Uterus (tissue), 2 donors: Measurements from ENCODE around the gene IFNAR2.

Source experiments
- CTCF ChIP-seq, 4 experiments: fragments of 200-600 bp in 2 of 4; fragments of 450-650 bp in 2 of 4; sonication (generic) in 2 of 4; IDR thresholded peaks; one replicate each; pipeline ENCODE4 v1.5.1; 2016 to 2019; ENCODE audit warnings: antibody characterized with exemption in 4 of 4, mild to moderate bottlenecking in 2 of 4, moderate library complexity in 1 of 4
- POLR2A ChIP-seq, 2 donors: fragments of 450-650 bp; IDR thresholded peaks; one replicate each; pipeline ENCODE4 v1.6.1; 2016; ENCODE audit warnings: antibody characterized with exemption in 2 of 2, mild to moderate bottlenecking in 1 of 2, moderate library complexity in 1 of 2

- TF ChIP-seq CTCF (IDR thresholded peaks at IDR 0.05) = no peak
- no peak for TF ChIP-seq POLR2A (IDR thresholded peaks at IDR 0.05)
Measured at GRCh38 chr21:33230545-33231324, 997 bp downstream of the IFNAR2 start.
